HFF-Myc (cell line): Measurements from ENCODE around the gene PTPRM.

Experiments used
- DNase-seq: peaks from one replicate; pipeline ENCODE4 v3.0.0-alpha.2; 2011; ENCODE audit warnings: low read depth; ENCODE audit errors: extremely low read depth
- H3K4me3 ChIP-seq: replicated peaks from 2 replicates; pipeline ENCODE4 v1.5.1; 2011; ENCODE audit warnings: low read depth, mild to moderate bottlenecking, control low read depth, low read length
- CTCF ChIP-seq: IDR thresholded peaks from 2 replicates; pipeline ENCODE4 v1.5.1; 2012; ENCODE audit warnings: mild to moderate bottlenecking, low read depth, low read length, control low read depth; ENCODE audit errors: missing control alignments

The PTPRM gene

GRCh38 chr18:7939521-7939920, 372.4 kb downstream of the PTPRM start:
- DNase-seq: no peak
- no peak for TF ChIP-seq CTCF
- no peak overlapping the region for H3K4me3 ChIP-seq

- DNase-seq: no peak
- H3K4me3 ChIP-seq: no peak overlapping the region
- no peak for TF ChIP-seq CTCF
Observed at GRCh38 chr18:7940379-7940778, 373.3 kb downstream of the PTPRM start.

- no peak for TF ChIP-seq CTCF
- DNase-seq: no peak
Observed at GRCh38 chr18:7940971-7941370, 373.9 kb downstream of the PTPRM start.

GRCh38 chr18:7941533-7941932, 374.4 kb downstream of the PTPRM start:
- no peak for DNase-seq
- no peak for TF ChIP-seq CTCF
- no peak overlapping the region for H3K4me3 ChIP-seq

More at GRCh38 chr18:7940971-7941370, 373.9 kb downstream of the PTPRM start:
- H3K4me3 ChIP-seq: no peak overlapping the region

GRCh38 chr18:7945882-7946281, 378.8 kb downstream of the PTPRM start:
- no peak overlapping the region for H3K4me3 ChIP-seq
- peak; percentile 88 for DNase-seq
- TF ChIP-seq CTCF: no peak

- TF ChIP-seq CTCF: no peak
- peak; percentile 69 for DNase-seq
Observed at GRCh38 chr18:7946734-7947377, 379.7 kb downstream of the PTPRM start.

More at GRCh38 chr18:7946734-7947377, 379.7 kb downstream of the PTPRM start:
- peak overlapping the region; percentile 30 for H3K4me3 ChIP-seq
